IPS-18c (cell line): ENCODE measurements around the gene OR13G1.
A peak's percentile ranks its signal among the peaks of the same experiment; 100 is the strongest.
"Not testable (repeated sequence)": the region's sequence is repeated elsewhere in the genome, so short reads cannot be mapped to it uniquely, and the experiment has no call there.

ENCODE experiments used
- H3K4me3 ChIP-seq: 2 replicates; pipeline ENCODE4 v1.7.0; 2013; ENCODE audit warnings: low read depth, mild to moderate bottlenecking, low read length, moderate library complexity; ENCODE audit not compliant: insufficient read depth
- H3K9me3 ChIP-seq: one replicate; pipeline ENCODE4 v1.6.1; 2013; ENCODE audit warnings: mild to moderate bottlenecking, low read length, moderate library complexity; ENCODE audit not compliant: control insufficient read depth, insufficient read depth

Gene OR13G1, protein sequence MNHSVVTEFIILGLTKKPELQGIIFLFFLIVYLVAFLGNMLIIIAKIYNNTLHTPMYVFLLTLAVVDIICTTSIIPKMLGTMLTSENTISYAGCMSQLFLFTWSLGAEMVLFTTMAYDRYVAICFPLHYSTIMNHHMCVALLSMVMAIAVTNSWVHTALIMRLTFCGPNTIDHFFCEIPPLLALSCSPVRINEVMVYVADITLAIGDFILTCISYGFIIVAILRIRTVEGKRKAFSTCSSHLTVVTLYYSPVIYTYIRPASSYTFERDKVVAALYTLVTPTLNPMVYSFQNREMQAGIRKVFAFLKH

DNA sequence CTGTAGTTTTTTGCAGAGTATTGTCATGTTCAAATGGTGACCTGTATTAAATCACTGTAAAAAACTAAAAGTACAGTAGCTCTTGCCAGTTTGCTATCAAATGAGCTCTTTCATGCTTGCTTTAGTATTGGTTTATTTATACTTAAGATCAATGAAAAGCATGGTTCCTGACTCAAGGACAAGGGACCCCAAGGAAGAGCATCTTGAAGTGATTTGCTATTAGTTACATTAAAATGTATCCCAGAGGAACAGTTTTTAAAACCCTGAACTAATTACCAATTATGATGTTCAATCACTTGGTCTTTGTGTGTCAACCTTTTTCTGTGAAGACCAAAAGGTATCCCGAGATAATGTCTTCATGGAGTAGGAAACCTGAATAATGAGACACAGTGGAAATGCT lies at the start of gene OR13G1:
Gene OR13G1, minus strand, starts transcription at position 101 of the 400 bp plus-strand sequence. CDS start 6,698 bp downstream, outside the sequence.
- no peaks in the 10 kb centered on the region for H3K9me3 ChIP-seq
- H3K4me3 ChIP-seq: no peak within 1 kb of the TSS

DNA sequence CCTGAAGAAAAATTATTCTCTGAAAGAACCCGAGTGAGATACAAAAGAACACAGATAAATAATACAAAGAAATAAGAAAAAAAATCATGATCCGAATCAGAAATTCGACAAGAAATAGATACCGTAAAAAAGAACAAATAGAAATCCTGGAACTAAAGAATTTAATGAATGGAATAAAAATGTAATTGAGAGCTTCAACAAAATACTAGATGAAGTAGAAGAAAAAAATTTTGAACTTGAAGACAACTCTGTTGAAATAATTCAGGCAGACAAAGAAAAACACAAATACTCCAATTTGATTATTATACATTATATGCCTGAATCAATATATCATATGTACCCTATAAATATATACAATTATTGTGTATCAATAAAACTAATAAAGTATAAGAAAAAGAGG lies 41.7 kb upstream of the OR13G1 start:
- no peak overlapping the region for H3K4me3 ChIP-seq
- no peaks in the 10 kb centered on the region for H3K9me3 ChIP-seq

DNA sequence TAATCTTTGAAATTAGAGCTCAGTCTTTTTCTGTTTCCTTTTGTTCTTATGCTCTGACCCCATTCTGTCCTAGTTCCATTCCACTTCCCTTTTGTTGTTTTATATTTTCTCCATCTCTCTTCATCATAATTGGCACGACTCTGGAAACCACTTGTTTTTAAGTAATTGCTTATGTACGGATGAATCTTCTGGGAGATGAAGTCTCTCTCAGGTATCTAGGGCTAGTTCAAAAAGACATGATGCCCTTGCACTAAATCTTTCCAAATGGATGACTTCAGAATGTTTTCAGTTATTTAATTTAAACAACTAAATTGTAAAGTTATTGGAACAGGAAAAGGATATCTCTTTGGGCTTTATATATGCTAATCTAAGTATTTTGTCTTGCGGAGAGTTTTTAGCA lies 37.0 kb upstream of the OR13G1 start, which contains the start of gene OR6F1:
Gene OR6F1, minus strand, starts transcription at position 101 of the 400 bp plus-strand sequence. CDS start 3,891 bp downstream, outside the sequence.
- no peaks in the 10 kb centered on the region for H3K9me3 ChIP-seq
- H3K4me3 ChIP-seq: no peak within 1 kb of the TSS

- Histone ChIP-seq H3K4me3 (no peak overlapping the region), H3K9me3 (no peaks in the 10 kb centered on the region)
Measured at GRCh38 chr1:247713753-247714152, 34.2 kb upstream of the OR13G1 start.

GRCh38 chr1:247710681-247711080 lies 31.1 kb upstream of the OR13G1 start:
- not testable (repeated sequence) for H3K9me3 ChIP-seq, H3K4me3 ChIP-seq

GRCh38 chr1:247701338-247701737 lies 21.8 kb upstream of the OR13G1 start:
- H3K9me3 ChIP-seq: no peaks in the 10 kb centered on the region
- no peak overlapping the region for H3K4me3 ChIP-seq

GRCh38 chr1:247681288-247681897 lies 1.9 kb upstream of the OR13G1 start:
- Histone ChIP-seq H3K9me3 (no peaks in the 10 kb centered on the region), H3K4me3 (no peak overlapping the region)

GRCh38 chr1:247680171-247680570 lies 632 bp upstream of the OR13G1 start:
- no peaks in the 10 kb centered on the region for H3K9me3 ChIP-seq
- H3K4me3 ChIP-seq: no peak overlapping the region

GRCh38 chr1:247669225-247669624 lies 10.3 kb downstream of the OR13G1 start:
- no peaks in the 10 kb centered on the region for H3K9me3 ChIP-seq
- no peak overlapping the region for H3K4me3 ChIP-seq

GRCh38 chr1:247656221-247656875 lies 23.2 kb downstream of the OR13G1 start:
- no peaks in the 10 kb centered on the region for H3K9me3 ChIP-seq
- no peak overlapping the region for H3K4me3 ChIP-seq

DNA sequence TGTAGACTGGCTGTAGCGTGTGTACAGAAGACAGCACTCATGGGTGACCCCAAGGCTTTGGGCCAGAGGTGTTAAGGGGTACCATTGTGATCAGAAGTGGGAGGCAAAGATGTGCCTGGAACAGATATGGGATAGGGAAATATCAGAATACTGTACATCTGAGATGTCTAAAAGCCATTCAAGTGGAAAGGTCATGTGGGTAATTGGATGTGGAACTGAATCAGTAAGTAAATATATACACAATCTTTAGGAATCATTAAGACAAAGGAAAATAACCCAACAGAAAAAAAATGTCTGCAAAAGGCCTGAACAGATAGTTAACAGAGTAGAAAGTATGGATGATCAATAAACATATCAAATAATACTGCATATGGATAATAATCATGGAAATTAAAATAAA lies 26.5 kb downstream of the OR13G1 start:
- H3K4me3 ChIP-seq: no peak overlapping the region
- H3K9me3 ChIP-seq: no peaks in the 10 kb centered on the region

DNA sequence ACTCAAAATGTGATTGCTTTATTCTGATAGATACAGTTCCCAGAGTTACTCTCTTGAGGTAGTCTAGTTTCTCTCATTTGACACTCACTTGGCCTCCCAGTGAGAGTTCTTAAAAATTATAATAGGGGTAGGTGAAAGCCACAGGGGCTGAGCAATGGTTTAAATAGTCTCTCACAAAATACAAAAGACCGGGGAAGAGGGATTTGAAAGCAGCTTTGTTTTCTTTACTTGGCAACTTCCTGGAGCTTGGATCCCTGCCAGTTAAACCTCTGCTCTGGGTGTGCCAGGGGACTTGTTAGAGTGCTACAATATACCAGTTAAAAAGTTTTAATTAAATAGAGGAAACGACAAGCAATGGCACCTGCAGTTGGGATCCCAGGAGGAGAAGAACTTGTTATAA lies 31.7 kb downstream of the OR13G1 start:
- Histone ChIP-seq H3K4me3 (no peak overlapping the region), H3K9me3 (no peaks in the 10 kb centered on the region)

DNA sequence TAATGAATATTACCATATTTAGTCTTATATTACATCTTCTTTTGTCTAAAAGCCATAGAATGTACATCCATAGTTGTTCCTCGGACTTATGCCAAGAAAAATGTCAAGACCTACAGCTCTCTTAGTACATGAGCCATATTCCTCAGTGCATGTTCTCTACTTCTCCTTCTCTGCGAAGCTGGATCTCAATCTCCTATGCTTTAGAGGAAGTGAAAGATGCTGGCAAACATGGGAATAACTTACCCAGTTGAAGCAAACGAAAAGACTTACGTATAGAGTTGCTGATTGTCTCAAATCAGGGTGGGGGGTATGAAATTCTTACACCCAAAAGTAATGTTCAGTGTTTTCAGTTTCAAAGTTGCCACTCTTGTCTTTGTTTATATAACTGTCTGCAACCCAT lies 32.7 kb downstream of the OR13G1 start:
- H3K9me3 ChIP-seq: no peaks in the 10 kb centered on the region
- H3K4me3 ChIP-seq: no peak overlapping the region

DNA sequence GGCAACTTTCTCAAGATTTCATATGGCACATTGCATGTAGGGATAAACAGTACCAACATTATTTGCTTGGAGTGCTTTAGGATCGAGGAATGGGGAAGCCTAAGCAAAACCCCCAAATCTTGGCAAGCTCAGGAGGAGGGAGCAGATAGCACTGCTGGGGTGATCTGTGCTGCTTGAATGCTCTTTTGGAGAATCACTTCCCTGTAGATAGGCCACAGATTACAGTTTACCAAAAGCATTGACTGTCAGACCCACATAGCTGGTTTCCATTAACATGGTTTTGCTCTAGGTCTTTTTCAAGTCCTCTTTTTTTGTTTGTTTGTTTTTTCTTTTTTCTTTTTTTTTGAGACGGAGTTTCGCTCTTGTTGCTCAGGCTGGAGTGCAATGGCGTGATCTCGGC lies 36.8 kb downstream of the OR13G1 start:
- H3K9me3 ChIP-seq: no peaks in the 10 kb centered on the region
- H3K4me3 ChIP-seq: no peak overlapping the region

DNA sequence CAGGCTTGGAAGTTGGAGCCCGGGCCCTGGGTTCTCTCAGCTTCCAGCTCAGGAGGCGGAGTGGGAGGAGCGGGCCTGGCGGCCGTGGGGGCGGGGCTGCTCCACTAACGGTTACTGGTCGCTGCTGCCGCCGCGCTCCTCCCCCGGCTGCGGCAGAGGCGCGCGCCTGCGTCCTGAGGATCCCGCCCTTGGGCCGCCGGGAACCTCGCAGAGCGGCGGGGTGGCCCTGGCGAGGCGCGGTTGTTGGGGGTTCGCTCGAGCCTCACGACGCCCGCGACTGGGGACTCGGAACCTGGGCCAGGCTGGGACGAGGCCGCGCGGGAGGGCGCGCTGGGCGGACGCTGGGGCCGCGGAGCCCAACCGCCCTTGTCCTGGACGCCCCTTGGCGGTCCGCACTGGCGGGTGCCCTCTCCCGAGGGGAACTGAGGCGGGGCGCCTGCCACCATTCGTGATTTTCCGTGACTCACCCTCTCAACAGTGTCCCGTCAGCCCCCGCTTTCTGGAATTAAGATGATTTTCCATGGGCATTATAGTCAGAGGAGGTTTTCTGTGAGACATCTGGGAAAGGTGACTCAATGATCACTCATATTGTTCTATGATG lies 40.1 kb downstream of the OR13G1 start:
- Histone ChIP-seq H3K9me3 (no peaks in the 10 kb centered on the region), H3K4me3 (peak overlapping the region; percentile 5; the same call in 1 of the 2 replicates)

GRCh38 chr1:247638781-247639180 lies 40.8 kb downstream of the OR13G1 start:
- H3K4me3 ChIP-seq: no peak overlapping the region
- no peaks in the 10 kb centered on the region for H3K9me3 ChIP-seq

DNA sequence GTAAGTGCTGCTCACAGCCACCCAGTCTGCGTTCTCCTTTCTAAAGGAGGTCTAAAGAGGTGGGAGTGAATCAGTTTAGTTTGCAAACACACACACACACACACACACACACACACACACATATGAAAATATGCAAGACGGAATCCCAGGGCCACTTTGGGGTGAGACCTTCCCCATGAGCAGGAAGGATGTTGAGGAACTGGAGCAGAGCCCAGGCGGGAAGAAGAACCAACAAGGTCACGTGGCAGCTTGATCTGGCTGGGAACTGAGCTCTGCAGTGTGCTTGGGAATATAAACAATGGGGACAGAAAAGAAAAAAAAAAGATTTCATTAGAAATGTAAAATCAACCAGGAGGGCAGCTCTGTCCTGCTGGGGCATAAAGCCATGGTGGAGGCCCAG lies 41.5 kb downstream of the OR13G1 start:
- Histone ChIP-seq H3K9me3 (no peaks in the 10 kb centered on the region), H3K4me3 (no peak overlapping the region)

DNA sequence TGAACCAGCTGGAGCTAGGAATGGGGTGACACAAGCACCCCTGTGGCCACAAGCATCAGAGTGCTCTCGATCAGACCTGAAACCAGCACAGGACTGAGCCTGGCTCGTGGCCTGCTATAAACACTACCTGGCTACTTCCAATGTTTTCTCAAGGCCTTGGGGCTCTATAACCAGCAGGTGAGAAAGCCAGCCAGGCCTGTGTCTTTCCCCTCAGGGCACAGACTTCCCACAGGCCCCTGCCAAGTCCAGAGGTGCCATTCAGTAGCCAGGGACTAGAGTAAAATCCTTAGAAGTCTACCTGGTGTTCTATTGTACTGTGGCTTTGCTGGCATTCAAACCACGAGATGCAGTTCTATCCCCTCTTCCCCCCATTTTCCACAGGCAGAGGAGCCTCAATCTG lies 51.6 kb downstream of the OR13G1 start:
- Histone ChIP-seq H3K9me3 (peaks cover 2% of the 10 kb centered on the region), H3K4me3 (no peak overlapping the region)
